Eye (tissue), 1 donor: ENCODE results near the gene PPP1R13L.

Experiments
- DNase-seq: peaks from one replicate; pipeline ENCODE4 v3.0.0-alpha.2; 2015

Gene PPP1R13L

DNA sequence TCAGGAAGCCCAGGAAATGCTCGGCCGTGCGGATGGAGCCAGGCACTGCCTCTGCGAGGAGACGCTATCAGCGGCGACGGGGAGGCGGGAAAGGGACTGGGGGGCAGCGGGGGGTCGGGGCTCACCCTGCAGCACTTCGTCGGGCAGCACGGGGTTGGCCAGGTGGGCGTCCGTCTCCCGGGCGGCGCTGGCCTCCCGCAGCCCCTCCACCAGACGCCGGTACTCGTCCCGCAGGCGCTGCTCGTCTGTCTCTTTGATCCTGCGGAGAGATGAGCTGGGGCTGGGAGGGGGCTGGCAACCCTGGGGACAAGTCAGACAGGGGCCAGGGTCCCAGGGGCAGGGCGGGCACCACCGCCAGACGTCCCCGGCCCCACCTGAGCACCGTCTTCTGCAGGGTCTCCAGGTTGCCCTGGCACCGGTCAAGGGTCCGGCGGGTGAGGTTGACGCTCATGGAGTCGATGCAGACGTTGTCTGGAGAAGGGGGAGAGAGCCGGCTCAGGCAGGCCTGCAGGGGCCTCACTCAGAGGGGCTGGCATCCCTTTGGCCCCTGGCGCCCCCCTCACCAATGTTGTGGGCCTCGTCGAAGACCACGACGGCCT, 40.9 kb downstream of the PPP1R13L start:
- DNase-seq: no peak

DNA sequence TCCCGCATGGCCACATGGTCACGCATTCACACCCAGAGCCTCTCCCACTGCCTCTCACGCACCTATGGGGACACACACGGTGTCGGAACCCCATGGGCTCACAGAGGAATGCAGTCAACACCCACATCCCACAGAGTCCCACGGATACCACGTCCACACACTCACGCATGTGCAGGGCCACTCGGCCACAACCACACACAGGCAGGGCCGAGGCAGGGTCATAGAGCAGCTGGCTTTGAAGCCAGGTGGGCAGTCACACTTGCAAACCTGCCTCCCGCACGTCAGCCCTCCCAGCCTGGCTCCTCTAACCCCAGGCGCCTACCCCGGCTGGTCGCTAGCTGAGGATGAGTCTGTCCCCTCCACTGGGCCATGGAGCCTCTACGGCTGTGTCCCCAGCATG, 42.6 kb downstream of the PPP1R13L start:
- DNase-seq: no peak

DNA sequence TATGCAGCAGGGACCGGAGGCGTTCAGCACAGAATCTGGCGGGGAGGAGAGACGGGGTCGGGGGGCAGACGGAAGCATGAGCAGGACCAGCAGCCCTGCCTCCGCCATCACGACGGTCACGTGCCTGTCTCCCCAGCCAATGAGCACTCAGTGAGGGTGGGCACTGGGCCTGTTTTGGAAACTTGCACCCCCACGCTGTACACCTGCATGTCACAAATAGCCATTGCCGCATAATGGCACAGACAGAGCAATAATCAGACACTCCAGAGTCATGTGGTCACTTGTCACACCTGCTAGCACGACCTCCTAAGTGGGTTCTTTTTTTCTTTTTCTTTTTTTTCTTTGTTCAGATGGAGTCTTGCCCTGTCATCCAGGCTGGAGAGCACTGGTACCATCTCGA, 43.3 kb downstream of the PPP1R13L start:
- DNase-seq: no peak

DNA sequence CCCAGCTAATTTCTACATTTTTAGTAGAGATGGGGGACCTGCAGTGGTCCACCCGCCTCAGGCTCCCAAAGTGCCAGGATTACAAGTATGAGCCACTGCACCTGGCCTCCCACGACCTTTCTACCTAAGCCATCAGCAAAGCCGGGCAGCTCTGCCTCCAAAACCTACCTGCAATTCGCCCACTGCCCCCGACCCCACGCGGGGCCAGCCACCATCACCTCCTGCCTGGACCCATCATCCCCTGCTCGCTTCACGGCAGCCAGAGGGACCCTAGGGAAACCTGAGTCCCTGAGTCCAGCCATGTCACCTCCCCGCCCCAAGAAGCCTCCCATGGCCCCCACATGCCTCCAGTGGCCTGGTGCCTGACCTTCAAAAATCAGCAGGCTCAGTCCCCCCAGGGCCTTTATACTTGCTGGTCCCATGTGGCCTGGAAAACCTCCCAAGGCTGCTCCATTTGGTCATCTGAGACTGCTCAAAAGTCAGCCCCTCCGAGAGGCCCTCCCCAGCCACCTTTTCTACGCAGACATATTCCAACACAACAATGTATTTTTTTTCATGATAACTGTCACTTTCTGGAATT, 46.6 kb downstream of the PPP1R13L start:
- DNase-seq: no peak

DNA sequence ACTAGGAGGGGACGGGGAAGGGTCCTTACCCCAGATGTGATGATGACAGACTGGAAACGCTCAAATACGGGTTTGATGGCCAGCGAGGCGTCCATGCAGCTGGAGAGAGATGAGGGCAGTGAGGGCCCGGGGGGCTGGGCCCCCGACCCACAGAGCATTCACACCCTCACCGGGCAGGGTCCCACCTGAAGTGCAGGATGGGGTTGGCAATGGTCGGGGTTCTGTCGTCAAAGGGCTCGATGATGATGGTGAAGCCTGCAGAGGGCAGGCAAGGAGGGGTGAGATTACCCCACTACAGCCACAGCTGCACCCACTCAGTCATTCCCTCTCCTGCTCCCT, 47.5 kb downstream of the PPP1R13L start:
- no peak for DNase-seq

DNA sequence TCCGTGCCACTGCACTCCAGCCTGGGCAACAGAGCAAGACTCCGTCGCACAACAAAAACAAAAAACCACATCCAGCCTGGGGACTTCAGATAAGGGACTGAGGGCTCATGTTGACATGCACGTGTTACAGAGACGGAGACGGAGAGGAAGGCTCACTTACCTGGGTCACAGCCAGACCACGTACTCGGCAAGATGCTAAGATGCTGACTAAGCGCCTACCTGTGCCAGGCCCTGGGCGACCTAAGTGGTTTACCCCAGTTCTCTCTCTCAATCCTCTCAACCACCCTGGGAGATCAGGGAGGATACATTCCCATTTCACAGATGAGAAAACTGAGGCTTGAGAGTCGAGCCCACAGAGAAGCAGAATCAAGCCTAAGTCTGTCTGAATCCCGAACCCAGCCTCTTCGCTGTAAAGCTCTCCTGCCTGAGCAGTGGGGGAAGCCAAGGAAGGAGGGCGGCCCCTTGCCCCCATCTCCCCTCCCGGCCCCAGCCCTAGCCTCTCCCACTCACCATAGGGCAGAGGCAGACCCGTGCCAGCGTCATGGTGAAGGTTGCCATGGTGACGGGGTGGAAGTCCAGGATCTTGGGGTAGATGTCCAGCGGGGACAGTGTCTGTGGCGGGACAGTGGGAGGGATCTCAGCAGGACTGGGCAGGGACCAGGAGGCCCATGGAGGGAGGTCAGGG, 48.0 kb downstream of the PPP1R13L start:
- no peak for DNase-seq

DNA sequence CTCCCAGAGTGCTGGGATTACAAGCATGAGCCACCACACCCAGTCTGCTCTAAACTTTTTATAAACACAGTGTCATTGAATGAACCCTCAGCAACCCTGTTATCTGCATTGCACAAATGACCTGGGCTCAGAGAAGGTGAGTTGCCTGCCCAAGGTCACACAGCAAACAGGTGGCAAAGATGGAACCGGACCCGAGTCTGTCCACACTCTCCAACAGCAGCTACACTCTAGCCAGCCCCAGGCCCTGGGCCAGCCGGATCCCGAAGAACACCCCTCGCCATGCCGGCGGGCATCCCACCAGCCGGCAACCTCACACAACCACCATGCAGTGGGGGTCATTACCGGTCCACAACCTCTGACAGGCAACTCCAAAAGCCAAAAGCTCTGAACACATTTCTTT, 49.0 kb downstream of the PPP1R13L start:
- DNase-seq: no peak

DNA sequence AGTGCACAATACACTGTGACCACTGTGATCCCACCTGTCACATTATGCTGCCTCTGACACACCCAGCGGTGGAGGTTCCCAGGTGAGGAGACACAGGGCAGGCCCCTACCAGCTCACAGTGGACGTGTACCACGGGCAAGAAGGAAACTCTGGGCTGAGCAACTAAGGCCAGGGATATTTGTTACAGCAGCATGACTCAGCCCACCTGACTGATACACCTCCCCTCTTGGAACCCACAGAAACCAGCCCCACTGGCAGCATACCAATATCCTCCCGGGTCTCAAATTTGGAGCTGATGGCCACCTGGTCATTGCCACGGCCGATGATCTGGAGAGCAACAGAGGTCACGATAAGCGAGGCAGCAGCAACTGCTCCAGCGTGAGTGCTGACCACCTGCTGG, 49.5 kb downstream of the PPP1R13L start:
- DNase-seq: no peak

DNA sequence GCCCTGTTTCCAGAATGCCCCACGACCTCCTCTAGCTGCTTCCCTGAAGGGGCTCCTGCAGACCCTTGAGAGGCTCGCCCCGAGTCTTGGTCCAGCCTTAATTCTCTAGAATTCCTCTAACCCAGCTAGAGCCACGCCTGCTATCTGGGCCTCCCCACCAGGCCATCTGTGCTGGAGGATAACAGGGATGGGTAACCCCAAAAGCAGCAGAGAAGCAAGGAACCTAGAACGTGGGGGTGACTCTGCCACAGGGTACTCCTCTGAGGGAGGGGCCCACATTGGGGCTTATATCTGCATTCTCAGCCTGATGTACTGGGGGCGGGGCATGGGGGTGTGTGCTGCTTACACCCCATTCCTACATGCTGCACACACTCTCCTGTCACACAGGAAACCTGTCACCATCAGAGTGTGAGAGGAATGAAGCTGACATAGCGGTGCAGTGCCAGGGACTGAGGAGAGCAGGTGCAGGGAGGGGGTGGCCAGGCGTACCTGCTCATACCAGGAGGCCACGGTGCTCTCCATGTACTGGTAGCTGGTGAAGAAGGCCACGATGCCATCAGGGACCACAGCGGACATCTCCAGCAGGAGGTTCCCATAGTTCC, 50.5 kb downstream of the PPP1R13L start:
- DNase-seq: no peak

DNA sequence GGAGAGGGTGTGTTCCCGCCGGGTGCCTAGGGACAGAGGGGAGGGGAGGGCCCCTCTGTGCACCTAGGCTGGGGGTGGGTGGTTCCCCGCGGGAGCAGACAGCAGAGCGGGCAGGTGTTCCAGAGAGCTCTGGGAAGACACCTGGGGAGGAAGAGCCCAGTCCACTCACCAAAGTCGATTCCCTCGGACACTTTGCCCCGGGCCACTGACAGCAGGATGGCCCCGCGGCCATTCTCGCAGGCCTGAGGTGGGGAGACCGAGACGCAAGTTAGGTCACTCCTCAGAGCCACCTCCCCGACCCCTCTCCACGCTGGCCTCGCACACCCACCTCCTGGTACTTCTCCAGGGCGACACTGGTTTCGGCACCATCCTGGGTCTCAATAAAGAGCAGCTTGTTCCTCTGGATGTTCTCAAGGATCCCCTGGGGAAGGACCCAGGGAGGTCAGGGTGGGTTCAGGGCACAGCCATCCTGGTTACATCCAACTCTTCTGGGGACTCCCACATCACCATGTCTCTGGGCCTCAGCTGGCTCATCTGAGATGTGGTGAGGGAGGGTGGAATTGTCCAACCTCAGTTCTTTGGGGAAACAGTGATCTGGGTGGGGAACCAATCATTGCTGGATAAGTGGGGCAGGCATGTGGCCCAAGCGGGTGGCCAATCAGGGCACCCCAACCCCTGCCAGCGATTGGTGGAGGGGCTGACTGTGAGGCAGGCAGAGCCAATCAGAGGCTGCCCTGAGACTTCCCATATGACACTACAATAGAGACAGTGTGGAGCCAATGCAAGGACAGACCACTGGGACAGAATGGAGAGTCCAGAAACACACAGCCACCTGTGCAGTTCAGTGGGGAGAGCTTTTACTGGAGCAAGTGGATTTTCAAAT, 51.7 kb downstream of the PPP1R13L start:
- no peak for DNase-seq

DNA sequence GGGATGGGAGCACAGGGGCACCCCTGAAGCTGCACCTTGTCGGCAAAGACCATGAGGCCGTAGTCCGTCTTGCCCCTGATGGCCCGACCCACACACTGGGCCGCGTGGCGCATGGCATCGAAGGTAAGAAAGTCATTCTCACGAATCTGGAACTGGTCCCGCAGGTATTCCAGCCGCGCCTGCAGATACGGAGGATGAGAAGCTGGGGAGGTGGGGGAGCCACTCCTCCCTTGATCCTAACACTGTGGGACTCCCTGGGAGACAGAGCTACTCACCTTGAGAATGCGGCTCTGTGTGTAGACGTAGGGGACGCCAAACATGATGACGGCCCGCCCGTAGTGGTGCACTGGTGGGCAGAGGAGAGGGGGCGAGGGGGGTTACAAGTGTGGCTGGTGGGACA, 52.4 kb downstream of the PPP1R13L start:
- DNase-seq: no peak

DNA sequence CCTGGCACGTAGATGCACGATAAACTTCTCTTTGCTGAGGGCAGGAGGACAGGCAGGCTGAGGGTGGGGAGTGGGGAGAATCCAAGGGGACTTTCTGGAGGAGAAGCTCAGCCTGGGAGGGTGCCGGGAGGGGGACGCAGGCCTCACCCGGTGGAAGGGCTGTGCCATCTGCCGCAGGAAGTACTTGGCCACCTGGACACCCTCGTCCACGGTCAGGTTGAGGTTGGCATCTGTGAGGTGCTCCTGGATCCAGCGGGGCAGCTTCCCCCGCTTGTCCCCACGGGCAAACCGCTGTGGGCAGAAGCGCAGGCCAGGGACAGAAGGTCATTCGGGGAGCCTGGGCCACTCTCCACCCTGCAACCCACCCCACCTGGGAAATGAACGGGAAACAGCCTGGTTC, 52.8 kb downstream of the PPP1R13L start:
- no peak for DNase-seq

DNA sequence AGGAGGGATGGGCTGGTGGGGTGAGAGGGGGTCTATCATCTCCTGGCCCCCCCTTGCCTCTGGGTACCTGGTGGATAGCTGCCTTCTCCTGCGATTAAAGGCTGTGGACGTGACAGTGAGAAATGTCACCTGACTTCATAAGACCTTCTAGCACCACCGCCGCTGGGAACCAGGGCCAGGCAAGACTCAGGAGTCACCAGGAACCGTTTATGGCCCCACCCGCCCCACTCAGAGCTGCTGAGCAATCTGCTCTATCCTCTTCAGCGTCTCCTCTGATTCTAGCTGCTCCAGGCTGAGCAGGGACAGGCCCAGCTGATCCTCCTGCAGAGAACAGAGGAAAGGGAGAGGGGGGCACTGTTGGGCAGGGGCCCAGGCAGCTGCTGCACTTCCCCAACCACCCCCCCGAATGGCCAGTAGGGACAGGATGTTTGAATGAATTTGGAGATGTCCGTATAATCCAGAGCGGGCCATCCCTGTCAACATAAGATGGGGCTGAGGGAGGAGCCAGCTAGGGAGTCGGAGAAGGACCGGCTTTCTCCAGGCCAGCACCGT, 53.4 kb downstream of the PPP1R13L start:
- no peak for DNase-seq

DNA sequence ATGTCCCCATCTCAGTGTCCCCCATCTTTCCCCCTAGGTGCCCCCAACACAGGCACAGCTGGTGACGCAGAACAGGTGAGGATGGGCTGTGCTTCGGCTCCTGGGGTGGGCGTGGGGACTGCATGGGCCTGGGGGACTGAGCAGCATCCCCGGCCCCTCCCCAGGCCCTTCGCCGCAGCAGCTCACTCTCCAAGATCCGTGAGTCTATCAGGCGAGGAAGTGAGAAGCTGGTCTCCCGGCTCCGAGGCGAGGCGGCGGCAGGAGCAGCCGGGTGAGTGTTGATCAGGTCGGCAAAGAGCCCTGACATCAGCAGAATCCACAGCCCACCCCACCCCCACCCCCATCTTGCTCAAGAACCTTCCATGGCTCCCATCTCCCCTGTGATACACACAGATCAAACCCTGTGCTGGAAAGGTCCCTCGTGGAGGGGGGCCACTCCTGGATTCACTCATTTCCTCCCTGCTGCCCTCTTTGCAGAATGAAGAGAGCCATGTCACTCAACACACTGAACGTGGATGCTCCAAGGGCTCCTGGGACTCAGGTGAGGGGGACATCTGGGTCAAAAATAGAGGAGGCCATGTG, 54.3 kb downstream of the PPP1R13L start:
- no peak for DNase-seq

DNA sequence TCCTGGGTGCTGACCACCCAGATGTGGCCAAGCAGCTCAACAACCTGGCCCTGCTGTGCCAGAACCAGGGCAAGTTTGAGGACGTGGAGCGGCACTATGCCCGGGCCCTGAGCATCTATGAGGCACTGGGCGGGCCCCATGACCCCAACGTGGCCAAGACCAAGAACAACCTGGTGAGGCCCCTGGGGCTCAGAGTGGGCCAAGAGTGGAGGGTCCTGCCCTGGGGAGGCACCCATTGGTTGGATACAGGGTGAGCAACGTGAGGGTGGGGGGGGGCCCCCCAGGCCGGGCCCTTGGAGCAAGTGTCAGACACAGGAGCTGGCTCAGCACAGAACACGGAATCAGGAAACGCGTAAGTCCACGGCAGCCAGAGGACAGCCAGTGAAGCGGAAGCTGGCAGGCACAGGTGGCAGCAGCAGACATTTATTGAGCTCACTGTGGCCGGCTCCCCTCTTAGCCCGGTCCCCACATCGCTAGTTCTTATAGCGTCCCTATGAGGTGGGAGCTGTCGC, 55.4 kb downstream of the PPP1R13L start:
- no peak for DNase-seq

DNA sequence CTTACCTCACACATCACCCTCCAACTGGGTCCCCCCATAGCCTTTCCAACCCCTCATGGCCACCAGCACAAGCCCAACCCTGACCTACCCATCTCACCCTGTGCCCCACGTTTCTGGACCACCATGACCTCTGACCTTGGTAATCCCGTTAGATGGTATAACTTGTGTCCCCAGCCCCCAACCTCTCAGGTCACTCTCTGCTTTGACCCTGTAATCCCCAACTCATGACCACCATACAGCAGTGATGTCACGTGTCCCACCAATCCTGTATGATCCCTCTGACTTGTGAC, 55.8 kb downstream of the PPP1R13L start:
- no peak for DNase-seq

DNA sequence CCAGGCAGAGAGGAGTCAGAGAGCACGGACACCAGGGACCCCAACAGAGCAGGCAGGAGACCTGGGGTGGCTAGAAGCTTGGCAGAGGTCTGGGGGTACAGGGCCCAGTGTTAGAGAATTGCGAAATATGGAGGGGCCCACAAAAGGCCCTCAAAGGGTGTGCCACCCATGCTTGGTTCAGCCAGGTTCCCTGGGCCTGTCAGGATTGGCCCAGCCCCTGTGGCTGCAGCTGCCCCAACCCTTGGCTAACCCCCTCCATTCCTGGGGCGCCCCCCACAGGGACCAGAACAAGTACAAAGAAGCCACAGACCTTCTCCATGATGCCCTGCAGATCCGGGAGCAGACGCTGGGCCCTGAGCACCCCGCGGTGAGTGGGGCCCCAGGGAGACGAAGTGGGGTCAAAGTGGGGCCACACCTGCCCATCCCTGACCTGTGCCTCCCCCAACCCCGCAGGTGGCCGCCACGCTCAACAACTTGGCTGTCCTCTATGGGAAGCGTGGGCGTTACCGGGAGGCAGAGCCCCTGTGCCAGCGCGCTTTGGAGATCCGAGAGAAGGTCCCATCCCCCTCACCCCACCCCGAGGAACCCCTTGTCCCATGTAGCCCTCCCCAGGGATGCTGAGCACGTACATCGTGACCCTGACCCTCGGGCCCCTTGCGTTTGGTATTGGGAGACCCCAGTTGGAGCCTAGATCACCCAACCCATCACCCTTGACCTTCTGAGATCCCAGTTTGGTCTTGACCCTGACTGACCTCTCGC, 56.3 kb downstream of the PPP1R13L start:
- DNase-seq: no peak

DNA sequence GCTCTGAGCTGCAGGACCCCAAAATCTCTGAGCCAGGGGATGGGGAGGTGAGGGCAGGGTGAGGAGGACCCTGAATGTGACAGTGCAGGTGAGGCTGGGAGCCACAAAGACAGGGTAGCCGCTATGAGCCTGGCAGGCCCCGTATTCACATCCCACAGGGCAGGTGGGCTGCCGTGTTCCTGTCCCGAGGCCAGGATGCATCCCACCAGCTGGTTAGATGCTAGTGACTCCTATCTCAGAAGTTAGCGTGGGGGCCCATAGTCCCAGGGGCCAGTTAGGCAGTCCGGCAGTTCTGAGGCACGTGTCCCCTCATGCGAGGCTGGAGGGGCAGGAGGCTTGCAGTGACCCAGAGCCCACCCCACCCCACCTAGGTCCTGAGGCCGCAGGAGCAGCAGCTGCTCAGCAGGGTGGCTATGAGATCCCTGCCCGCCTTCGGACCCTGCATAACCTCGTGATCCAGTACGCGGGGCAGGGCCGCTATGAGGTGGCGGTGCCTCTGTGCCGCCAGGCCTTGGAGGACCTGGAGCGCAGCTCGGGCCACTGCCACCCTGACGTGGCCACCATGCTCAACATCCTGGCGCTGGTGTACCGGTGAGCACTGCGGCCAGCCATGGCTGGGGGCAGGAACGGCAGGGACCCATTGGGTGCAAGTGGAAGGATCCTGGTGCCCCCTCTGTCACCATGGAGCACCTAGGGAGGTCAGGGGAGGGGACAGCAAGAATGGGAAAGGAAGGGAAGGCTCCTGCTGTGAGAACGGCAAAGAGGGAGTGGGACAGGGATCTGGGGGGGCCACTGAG, 57.1 kb downstream of the PPP1R13L start:
- no peak for DNase-seq

DNA sequence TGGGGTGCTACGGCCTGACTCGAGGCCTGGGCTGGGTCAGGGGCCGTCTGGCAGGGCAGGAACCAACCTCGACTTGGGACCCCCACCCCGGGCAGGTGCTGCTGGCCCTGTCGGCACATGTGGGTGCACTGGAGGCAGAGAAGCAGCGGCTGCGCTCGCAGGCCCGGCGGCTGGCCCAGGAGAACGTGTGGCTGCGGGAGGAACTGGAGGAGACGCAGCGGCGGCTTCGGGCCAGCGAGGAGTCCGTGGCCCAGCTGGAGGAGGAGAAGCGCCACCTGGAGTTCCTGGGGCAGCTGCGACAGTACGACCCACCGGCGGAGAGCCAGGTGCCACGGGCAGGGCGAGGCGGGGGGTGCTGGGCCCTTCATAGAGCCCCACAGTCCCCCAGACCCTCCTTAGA, 58.4 kb downstream of the PPP1R13L start:
- no peak for DNase-seq

DNA sequence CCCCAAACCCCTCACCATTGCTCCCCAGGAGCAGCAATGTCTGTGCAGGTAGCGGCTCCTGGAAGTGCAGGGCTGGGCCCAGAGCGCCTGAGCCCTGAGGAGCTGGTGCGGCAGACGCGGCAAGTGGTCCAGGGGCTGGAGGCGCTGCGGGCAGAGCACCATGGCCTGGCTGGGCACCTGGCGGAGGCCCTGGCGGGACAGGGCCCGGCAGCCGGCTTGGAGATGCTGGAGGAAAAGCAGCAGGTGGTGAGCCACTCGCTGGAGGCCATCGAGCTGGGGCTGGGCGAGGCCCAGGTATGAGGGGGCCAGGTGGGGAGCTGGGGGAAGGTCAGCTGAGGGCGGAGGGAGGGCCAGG, 59.4 kb downstream of the PPP1R13L start:
- DNase-seq: no peak
